Sigmoid colon (tissue), 7 donors: Measurements from ENCODE around the gene NPTX1. TPM values are rescaled to one million over a fixed set of nuclear protein-coding genes. Genes with fewer than 3 reads are reported as not detected.

Experiments
- DNase-seq: peaks from one replicate; pipeline ENCODE4 v3.0.0-alpha.2; 2019
- H3K27ac ChIP-seq, 4 donors: fragments of 200-600 bp; sonication (generic); one replicate each; pipeline ENCODE4 v1.5.1; 2016 to 2019; ENCODE audit warnings: mild to moderate bottlenecking in 1 of 4
- H3K27me3 ChIP-seq, 3 donors: fragments of 200-600 bp; sonication (generic); one replicate each; pipeline ENCODE4 v1.5.1; 2019; ENCODE audit warnings: mild to moderate bottlenecking in 1 of 3
- H3K36me3 ChIP-seq, 4 donors: fragments of 200-600 bp; sonication (generic); one replicate each; pipeline ENCODE4 v1.5.1; 2016 to 2019
- H3K4me1 ChIP-seq, 4 donors: fragments of 200-600 bp; sonication (generic); one replicate each; pipeline ENCODE4 v1.5.1; 2017 to 2019
- H3K4me3 ChIP-seq, 4 donors: fragments of 200-600 bp; sonication (generic); one replicate each; pipeline ENCODE4 v1.5.1; 2017 to 2019; ENCODE audit warnings: mild to moderate bottlenecking in 2 of 4, moderate library complexity in 1 of 4
- H3K9me3 ChIP-seq, 4 donors: fragments of 200-600 bp in 3 of 4; sonication (generic) in 3 of 4; one replicate each; pipeline versions ENCODE4 v1.5.1 to v1.6.1; 2013 to 2019
- CTCF ChIP-seq, 4 experiments: fragments of 450-650 bp in 3 of 4; fragments of 200-600 bp in 1 of 4; IDR thresholded peaks; one replicate each; pipeline ENCODE4 v1.5.1; 2016 to 2019; ENCODE audit warnings: antibody characterized with exemption in 4 of 4, mild to moderate bottlenecking in 3 of 4, moderate library complexity in 2 of 4
- EP300 ChIP-seq, 4 donors: sonication (generic); formaldehyde crosslinking; IDR thresholded peaks; one replicate each; pipeline ENCODE4 v1.6.1; 2017; ENCODE audit warnings: antibody characterized with exemption in 4 of 4
- POLR2A ChIP-seq, 2 donors: fragments of 450-650 bp; IDR thresholded peaks; one replicate each; pipeline ENCODE4 v1.6.1; 2016; ENCODE audit warnings: antibody characterized with exemption in 2 of 2, mild to moderate bottlenecking in 2 of 2, moderate library complexity in 2 of 2
- POLR2AphosphoS5 ChIP-seq, 4 donors: sonication (generic); formaldehyde crosslinking; IDR thresholded peaks; one replicate each; pipeline ENCODE4 v1.6.1; 2017; ENCODE audit warnings: antibody characterized with exemption in 4 of 4
- WGBS, 2 donors: extraction: QIAGEN DNeasy Blood & Tissue Kit; methylation state at CpG; one replicate each; pipeline ENCODE4 v1.1.7; 2013; 5-methylcytosine and 5-hydroxymethylcytosine counted together
- intact Hi-C: fragments of 100-400 bp; cut with DNase I; formaldehyde crosslinking; loops from one replicate; pipeline ENCODE4 v1.15.1; 2023
- polyA plus RNA-seq, 3 donors: library from polyadenylated mRNA; stranded (reverse); fragments of 200-250 nt; gene quantifications; one replicate each; pipeline ENCODE4 v1.2.3, GENCODE V29; 2013
- total RNA-seq, 4 donors: library from RNA; depleted of rRNA; stranded (reverse); fragments of >200 nt; gene quantifications; one replicate each; pipeline ENCODE4 v1.1.0, GENCODE V29; 2016
- donor health status: healthy with polysubstance abuse.
- donor health status: Bipolar disorder and iron deficiency.
- donor health status: healthy.

Gene NPTX1
- total and polyA plus RNA-seq, 7 donors: 0.60 to 67.3 (median 36.9) TPM

GRCh38 chr17:80455336-80455710 is 21.1 kb downstream of the NPTX1 start:
- no peaks in the 10 kb centered on the region for H3K36me3 ChIP-seq
- H3K4me1 ChIP-seq: peaks cover 0 to 74% (median 54%) of the 10 kb centered on the region in 4 donors
- H3K9me3 ChIP-seq: no peaks in the 10 kb centered on the region
- no peaks in the 10 kb centered on the region for H3K27me3 ChIP-seq
- TF ChIP-seq POLR2AphosphoS5 (IDR thresholded peaks at IDR 0.05) (no peak), CTCF (IDR thresholded peaks at IDR 0.05) (no peak), EP300 (IDR thresholded peaks at IDR 0.05) (no peak), POLR2A (IDR thresholded peaks at IDR 0.05) (no peak)
- DNase-seq: no peak
- intact Hi-C loops: loop anchor here (5.0 to 10.0 kb wide), 2 partner anchors 317 to 509 kb away; no protein-coding TSS in a partner anchor
- H3K4me3 ChIP-seq: peak overlapping the region; percentile 67 to 84 (median 80)
- WGBS, 2 donors: 7 to 8% methylated on average over 20 of the region's 20 CpGs
- H3K27ac ChIP-seq: peak overlapping the region; percentile 99

GRCh38 chr17:80454557-80455335 is 21.7 kb downstream of the NPTX1 start:
- peak overlapping the region; percentile 99 for H3K27ac ChIP-seq
- H3K27me3 ChIP-seq: no peaks in the 10 kb centered on the region
- peak overlapping the region; percentile 67 to 84 (median 80) for H3K4me3 ChIP-seq
- 0 to 1% methylated on average over 88 of the region's 88 CpGs for WGBS, 2 donors
- H3K4me1 ChIP-seq: peaks cover 0 to 74% (median 54%) of the 10 kb centered on the region in 4 donors
- intact Hi-C loops: loop anchor here (5.0 to 10.0 kb wide), 2 partner anchors 318 to 510 kb away; no protein-coding TSS in a partner anchor
- no peaks in the 10 kb centered on the region for H3K36me3 ChIP-seq
- H3K9me3 ChIP-seq: no peaks in the 10 kb centered on the region
- TF ChIP-seq EP300 (IDR thresholded peaks at IDR 0.05): no peak
- peak; percentile 59 to 73 for TF ChIP-seq POLR2A (IDR thresholded peaks at IDR 0.05)
- TF ChIP-seq POLR2AphosphoS5 (IDR thresholded peaks at IDR 0.05): peak; percentile 78 to 94 (median 89)
- TF ChIP-seq CTCF (IDR thresholded peaks at IDR 0.05): no peak
- peak; percentile 98 for DNase-seq

GRCh38 chr17:80453998-80454556 is 22.3 kb downstream of the NPTX1 start:
- WGBS, 2 donors: 28 to 33% methylated on average over 36 of the region's 36 CpGs
- H3K36me3 ChIP-seq: no peaks in the 10 kb centered on the region
- H3K27ac ChIP-seq: peak overlapping the region; percentile 99
- DNase-seq: no peak
- H3K27me3 ChIP-seq: no peaks in the 10 kb centered on the region
- TF ChIP-seq EP300 (IDR thresholded peaks at IDR 0.05): no peak
- no peak for TF ChIP-seq POLR2A (IDR thresholded peaks at IDR 0.05)
- no peak for TF ChIP-seq POLR2AphosphoS5 (IDR thresholded peaks at IDR 0.05)
- TF ChIP-seq CTCF (IDR thresholded peaks at IDR 0.05): no peak
- intact Hi-C loops: loop anchor here (10.0 kb wide), 1 partner anchor 511 kb away; no protein-coding TSS in a partner anchor
- H3K9me3 ChIP-seq: no peaks in the 10 kb centered on the region
- H3K4me1 ChIP-seq: peaks cover 0 to 71% (median 51%) of the 10 kb centered on the region in 4 donors
- peak overlapping the region; percentile 67 to 84 (median 80) for H3K4me3 ChIP-seq

GRCh38 chr17:80453126-80453997 is 23.0 kb downstream of the NPTX1 start:
- 88 to 90% methylated on average over 19 of the region's 19 CpGs for WGBS, 2 donors
- H3K27ac ChIP-seq: peak overlapping the region in 1 of 4 donors; percentile 99
- H3K4me3 ChIP-seq: peak overlapping the region in 1 of 4 donors; percentile 78
- intact Hi-C loops: loop anchor here (10.0 kb wide), 1 partner anchor 511 kb away; no protein-coding TSS in a partner anchor
- no peaks in the 10 kb centered on the region for H3K36me3 ChIP-seq
- DNase-seq: no peak
- no peaks in the 10 kb centered on the region for H3K27me3 ChIP-seq
- H3K4me1 ChIP-seq: peaks cover 0 to 64% (median 50%) of the 10 kb centered on the region in 4 donors
- no peak for TF ChIP-seq POLR2AphosphoS5 (IDR thresholded peaks at IDR 0.05)
- TF ChIP-seq POLR2A (IDR thresholded peaks at IDR 0.05): no peak
- no peak for TF ChIP-seq EP300 (IDR thresholded peaks at IDR 0.05)
- TF ChIP-seq CTCF (IDR thresholded peaks at IDR 0.05): no peak
- no peaks in the 10 kb centered on the region for H3K9me3 ChIP-seq
